ENCODE data around the gene FXYD4. TPM values are rescaled to one million over a fixed set of nuclear protein-coding genes. Genes with fewer than 3 reads are reported as not detected.
A peak's percentile ranks its signal among the peaks of the same experiment; 100 is the strongest.

The FXYD4 gene
- total and polyA plus RNA-seq, 4 donors, result 0.65 to 3.9 (median 2.9) TPM; not detected in 1

DNA sequence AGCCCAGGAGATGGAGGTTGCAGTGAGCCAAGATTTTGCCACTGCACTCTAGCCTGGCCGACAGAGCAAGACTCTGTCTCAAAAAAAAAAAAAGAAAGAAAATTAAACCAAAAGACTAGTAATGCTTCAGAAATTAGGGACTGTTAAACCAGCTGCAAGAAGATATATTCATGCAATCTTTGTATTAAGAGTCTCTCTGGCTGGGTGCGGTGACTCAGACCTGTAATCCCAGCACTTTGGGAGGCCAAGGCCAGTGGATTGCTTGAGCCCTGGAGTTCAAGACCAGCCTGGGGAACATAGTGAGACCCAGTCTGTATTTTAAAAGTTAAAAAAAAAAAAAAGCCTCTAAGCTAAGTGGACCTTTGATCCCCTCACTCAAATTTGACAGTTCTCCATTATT lies 40.1 kb downstream of the FXYD4 start:
- no peak overlapping the region for H3K27ac ChIP-seq (ENCODE audit: low read depth in 1 of 2, low read length in 1 of 2)
- WGBS, 2 donors, result 84 to 100% methylated on average over 2 of the region's 2 CpGs
- DNase-seq (no peak), ATAC-seq (ENCODE audit: insufficient read depth, low FRiP score) (no peak)
- no peak overlapping the region for H3K9ac ChIP-seq (ENCODE audit: insufficient read depth in 1 of 2, low read length in 2 of 2)
- no peak overlapping the region for H3K4me3 ChIP-seq
- no peaks in the 10 kb centered on the region for H3K36me3 ChIP-seq (ENCODE audit: control insufficient read depth in 4 of 4, insufficient read depth in 4 of 4, low read length in 4 of 4)
- no peaks in the 10 kb centered on the region for H3K27me3 ChIP-seq (ENCODE audit: control insufficient read depth in 3 of 3, insufficient read depth in 3 of 3, low read length in 2 of 3)
- H3K4me1 ChIP-seq (ENCODE audit: control insufficient read depth in 5 of 5, insufficient read depth in 5 of 5, low read length in 5 of 5), result peaks cover 0 to 3% (median 0%) of the 10 kb centered on the region in 5 donors
- TF ChIP-seq, protein P1, sequence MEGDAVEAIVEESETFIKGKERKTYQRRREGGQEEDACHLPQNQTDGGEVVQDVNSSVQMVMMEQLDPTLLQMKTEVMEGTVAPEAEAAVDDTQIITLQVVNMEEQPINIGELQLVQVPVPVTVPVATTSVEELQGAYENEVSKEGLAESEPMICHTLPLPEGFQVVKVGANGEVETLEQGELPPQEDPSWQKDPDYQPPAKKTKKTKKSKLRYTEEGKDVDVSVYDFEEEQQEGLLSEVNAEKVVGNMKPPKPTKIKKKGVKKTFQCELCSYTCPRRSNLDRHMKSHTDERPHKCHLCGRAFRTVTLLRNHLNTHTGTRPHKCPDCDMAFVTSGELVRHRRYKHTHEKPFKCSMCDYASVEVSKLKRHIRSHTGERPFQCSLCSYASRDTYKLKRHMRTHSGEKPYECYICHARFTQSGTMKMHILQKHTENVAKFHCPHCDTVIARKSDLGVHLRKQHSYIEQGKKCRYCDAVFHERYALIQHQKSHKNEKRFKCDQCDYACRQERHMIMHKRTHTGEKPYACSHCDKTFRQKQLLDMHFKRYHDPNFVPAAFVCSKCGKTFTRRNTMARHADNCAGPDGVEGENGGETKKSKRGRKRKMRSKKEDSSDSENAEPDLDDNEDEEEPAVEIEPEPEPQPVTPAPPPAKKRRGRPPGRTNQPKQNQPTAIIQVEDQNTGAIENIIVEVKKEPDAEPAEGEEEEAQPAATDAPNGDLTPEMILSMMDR (IDR thresholded peaks at IDR 0.05; ENCODE audit: control extremely low read depth, extremely low read depth), result no peak
- H3K9me3 ChIP-seq (ENCODE audit: control insufficient read depth in 4 of 4, insufficient read depth in 3 of 4, low read length in 3 of 4), result no peaks in the 10 kb centered on the region

DNA sequence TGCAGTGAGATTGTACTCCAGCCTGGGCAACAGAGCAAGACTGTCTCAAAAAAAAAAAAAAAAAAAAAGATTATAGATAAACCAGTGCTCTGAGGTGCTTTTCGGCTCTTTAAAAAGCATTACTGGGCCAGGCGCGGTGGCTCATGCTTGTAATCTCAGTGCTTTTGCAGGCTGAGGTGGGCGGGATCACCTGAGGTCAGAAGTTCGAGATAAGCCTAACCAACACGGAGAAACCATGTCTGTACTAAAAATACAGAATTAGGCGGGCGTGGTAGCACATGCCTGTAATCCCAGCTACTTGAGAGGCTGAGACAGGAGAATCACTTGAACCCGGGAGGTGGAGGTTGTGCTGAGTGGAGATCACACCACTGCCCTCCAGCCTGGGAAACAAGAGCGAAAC lies 44.1 kb downstream of the FXYD4 start:
- H3K9ac ChIP-seq (ENCODE audit: insufficient read depth in 1 of 2, low read length in 2 of 2), result no peak overlapping the region
- peaks cover 0 to 4% (median 2%) of the 10 kb centered on the region in 5 donors for H3K4me1 ChIP-seq (ENCODE audit: control insufficient read depth in 5 of 5, insufficient read depth in 5 of 5, low read length in 5 of 5)
- no peak overlapping the region for H3K27ac ChIP-seq (ENCODE audit: low read depth in 1 of 2, low read length in 1 of 2)
- ATAC-seq (ENCODE audit: insufficient read depth, low FRiP score) (no peak), DNase-seq (no peak)
- H3K36me3 ChIP-seq (ENCODE audit: control insufficient read depth in 4 of 4, insufficient read depth in 4 of 4, low read length in 4 of 4), result no peaks in the 10 kb centered on the region
- no peaks in the 10 kb centered on the region for H3K9me3 ChIP-seq (ENCODE audit: control insufficient read depth in 4 of 4, insufficient read depth in 3 of 4, low read length in 3 of 4)
- WGBS, 2 donors, result 88 to 89% methylated on average over 10 of the region's 10 CpGs
- H3K27me3 ChIP-seq (ENCODE audit: control insufficient read depth in 3 of 3, insufficient read depth in 3 of 3, low read length in 2 of 3), result no peaks in the 10 kb centered on the region
- no peak overlapping the region for H3K4me3 ChIP-seq
- TF ChIP-seq, protein P1 (IDR thresholded peaks at IDR 0.05; ENCODE audit: control extremely low read depth, extremely low read depth), result no peak

DNA sequence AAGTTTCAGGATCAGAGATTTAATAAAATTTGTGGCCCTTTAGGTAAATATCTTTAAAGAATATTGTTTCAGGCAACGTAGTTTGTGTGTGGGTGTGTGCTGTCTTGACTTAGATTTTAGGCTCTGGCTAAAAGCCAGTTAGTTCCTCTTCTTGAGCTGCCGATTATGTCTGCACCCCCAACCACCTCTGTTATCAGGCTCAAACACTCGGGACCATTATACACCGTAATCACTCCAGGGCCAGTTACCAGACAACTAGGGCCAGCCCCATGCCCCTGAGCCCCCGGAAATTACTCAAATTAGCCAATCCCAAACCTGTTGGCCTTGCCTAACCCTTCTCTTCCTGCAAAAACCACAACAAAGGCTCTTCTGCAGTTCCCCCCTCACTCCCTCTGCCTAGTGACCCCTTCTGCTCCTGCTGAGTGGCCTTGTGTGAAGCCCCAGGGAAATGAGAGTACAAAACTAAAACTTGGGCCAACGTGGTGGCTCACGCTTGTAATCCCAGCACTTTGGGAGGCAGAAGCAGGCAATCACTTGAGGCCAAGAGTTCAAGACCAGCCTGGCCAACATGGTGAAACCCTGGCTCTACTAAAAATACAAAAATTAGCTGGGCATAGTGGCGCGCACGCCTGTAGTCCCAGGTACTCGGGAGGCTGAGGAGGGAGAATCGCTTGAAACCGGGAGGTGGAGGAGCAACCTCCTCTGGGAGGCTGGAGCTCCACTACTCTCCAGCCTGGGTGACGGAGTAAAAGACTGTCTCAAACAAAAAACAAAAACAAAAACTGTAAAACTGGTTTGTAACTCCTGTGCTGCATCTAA lies 46.7 kb downstream of the FXYD4 start:
- 55 to 65% methylated on average over 14 of the region's 14 CpGs for WGBS, 2 donors
- TF ChIP-seq, protein P1 (IDR thresholded peaks at IDR 0.05; ENCODE audit: control extremely low read depth, extremely low read depth), result no peak
- H3K4me3 ChIP-seq, result no peak overlapping the region
- no peaks in the 10 kb centered on the region for H3K36me3 ChIP-seq (ENCODE audit: control insufficient read depth in 4 of 4, insufficient read depth in 4 of 4, low read length in 4 of 4)
- DNase-seq, result peak; percentile 29 to 37 (median 30)
- peaks cover 0 to 11% (median 4%) of the 10 kb centered on the region in 5 donors for H3K4me1 ChIP-seq (ENCODE audit: control insufficient read depth in 5 of 5, insufficient read depth in 5 of 5, low read length in 5 of 5)
- no peaks in the 10 kb centered on the region for H3K27me3 ChIP-seq (ENCODE audit: control insufficient read depth in 3 of 3, insufficient read depth in 3 of 3, low read length in 2 of 3)
- peak overlapping the region in 1 of 2 donors; percentile 64 for H3K27ac ChIP-seq (ENCODE audit: low read depth in 1 of 2, low read length in 1 of 2)
- no peaks in the 10 kb centered on the region for H3K9me3 ChIP-seq (ENCODE audit: control insufficient read depth in 4 of 4, insufficient read depth in 3 of 4, low read length in 3 of 4)
- no peak for ATAC-seq (ENCODE audit: insufficient read depth, low FRiP score)
- H3K9ac ChIP-seq (ENCODE audit: insufficient read depth in 1 of 2, low read length in 2 of 2), result no peak overlapping the region

Data from lung (tissue), 12 donors.